Measurements from ENCODE around the gene LRRC1. TPM values are rescaled to one million over a fixed set of nuclear protein-coding genes. Genes with fewer than 3 reads are reported as not detected.

LRRC1 gene
- total and polyA plus RNA-seq, 7 experiments from 2014 or later: 1.2 to 3.6 (median 2.0) TPM

GRCh38 chr6:53815381-53816119 lies 20.7 kb downstream of the LRRC1 start:
- Histone ChIP-seq H3K36me3 (ENCODE audit: control insufficient read depth in 2 of 3, insufficient read depth in 3 of 3, low read length in 3 of 3) (no peaks in the 10 kb centered on the region), H3K27me3 (ENCODE audit: control insufficient read depth in 2 of 2, insufficient read depth in 2 of 2, low read length in 2 of 2) (no peaks in the 10 kb centered on the region), H3K9me3 (ENCODE audit: control insufficient read depth in 2 of 3, low read length in 3 of 3) (no peaks in the 10 kb centered on the region), H3K4me1 (ENCODE audit: control insufficient read depth in 2 of 2, insufficient read depth in 2 of 2, low read length in 2 of 2) (no peaks in the 10 kb centered on the region), H3K4me3 (ENCODE audit: low read length) (no peak overlapping the region), H3K27ac (ENCODE audit: low read depth, low read length) (no peak overlapping the region)
- no peak for DNase-seq
- peaks cover 0 to 5% (median 0%) of the 10 kb centered on the region in 5 donors for H3K36me3 Mint-ChIP-seq
- no peak overlapping the region for H3K4me3 Mint-ChIP-seq
- ATAC-seq: no peak
- ChIA-PET CTCF (no interaction called here), POLR2A (interaction anchor here (0.7 kb wide), 1 partner anchor 1014 kb away, joined by 3 read pairs; no protein-coding TSS in a partner anchor)
- H3K27me3 Mint-ChIP-seq: peaks cover 0 to 3% (median 0%) of the 10 kb centered on the region in 5 donors
- peaks cover 0 to 5% (median 0%) of the 10 kb centered on the region in 11 donors for H3K9me3 Mint-ChIP-seq
- H3K27ac Mint-ChIP-seq: no peak overlapping the region
- intact Hi-C loops (cut with micrococcal nuclease): no loop called here
- H3K4me1 Mint-ChIP-seq: peaks cover 0 to 10% (median 5%) of the 10 kb centered on the region in 7 donors

DNA sequence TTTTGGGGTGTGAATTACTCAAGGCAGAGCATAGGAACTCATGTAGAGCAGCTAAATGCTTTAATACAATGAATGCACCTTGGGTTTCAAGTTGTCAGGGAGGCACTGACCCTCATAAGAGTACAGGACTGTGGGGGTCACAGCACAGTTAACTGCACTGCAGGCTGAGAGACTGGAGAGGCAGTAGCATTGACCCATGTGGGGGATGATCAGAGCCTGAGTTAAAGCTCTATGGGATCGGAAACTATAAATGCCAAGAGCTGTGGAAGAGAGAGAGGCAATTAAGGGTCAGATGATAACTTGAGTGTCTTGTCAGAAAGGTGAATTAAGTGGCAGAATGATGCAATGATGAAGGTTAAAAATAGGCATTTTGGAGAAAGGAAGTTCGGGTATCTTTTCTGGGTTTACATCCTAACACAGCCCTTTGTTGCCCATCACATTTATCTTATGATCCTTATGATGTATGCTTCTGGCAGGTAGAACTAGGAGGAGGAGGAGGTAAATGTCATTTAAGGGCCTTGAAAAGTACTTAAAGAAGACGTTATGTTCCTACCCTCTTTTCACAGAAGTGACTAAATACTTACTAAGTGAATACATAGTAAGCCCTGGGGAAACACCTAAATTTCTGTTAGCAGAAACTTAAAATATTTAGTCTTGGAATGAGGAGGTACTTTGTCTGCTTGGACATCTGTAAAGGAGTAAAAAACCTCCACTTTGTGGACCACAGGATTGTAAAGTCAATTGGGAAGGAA lies 24.2 kb downstream of the LRRC1 start:
- no peak for DNase-seq
- ChIA-PET POLR2A (no interaction called here), CTCF (no interaction called here)
- Histone ChIP-seq H3K27ac (ENCODE audit: low read depth, low read length) (no peak overlapping the region), H3K27me3 (ENCODE audit: control insufficient read depth in 2 of 2, insufficient read depth in 2 of 2, low read length in 2 of 2) (no peaks in the 10 kb centered on the region), H3K4me3 (ENCODE audit: low read length) (no peak overlapping the region), H3K9me3 (ENCODE audit: control insufficient read depth in 2 of 3, low read length in 3 of 3) (no peaks in the 10 kb centered on the region), H3K36me3 (ENCODE audit: control insufficient read depth in 2 of 3, insufficient read depth in 3 of 3, low read length in 3 of 3) (no peaks in the 10 kb centered on the region), H3K4me1 (ENCODE audit: control insufficient read depth in 2 of 2, insufficient read depth in 2 of 2, low read length in 2 of 2) (no peaks in the 10 kb centered on the region)
- intact Hi-C loops (cut with micrococcal nuclease): no loop called here
- peaks cover 0 to 3% (median 0%) of the 10 kb centered on the region in 5 donors for H3K27me3 Mint-ChIP-seq
- H3K36me3 Mint-ChIP-seq: no peaks in the 10 kb centered on the region
- H3K27ac Mint-ChIP-seq: no peak overlapping the region
- ATAC-seq: no peak
- peaks cover 0 to 7% (median 3%) of the 10 kb centered on the region in 7 donors for H3K4me1 Mint-ChIP-seq
- H3K9me3 Mint-ChIP-seq: no peaks in the 10 kb centered on the region
- H3K4me3 Mint-ChIP-seq: no peak overlapping the region

DNA sequence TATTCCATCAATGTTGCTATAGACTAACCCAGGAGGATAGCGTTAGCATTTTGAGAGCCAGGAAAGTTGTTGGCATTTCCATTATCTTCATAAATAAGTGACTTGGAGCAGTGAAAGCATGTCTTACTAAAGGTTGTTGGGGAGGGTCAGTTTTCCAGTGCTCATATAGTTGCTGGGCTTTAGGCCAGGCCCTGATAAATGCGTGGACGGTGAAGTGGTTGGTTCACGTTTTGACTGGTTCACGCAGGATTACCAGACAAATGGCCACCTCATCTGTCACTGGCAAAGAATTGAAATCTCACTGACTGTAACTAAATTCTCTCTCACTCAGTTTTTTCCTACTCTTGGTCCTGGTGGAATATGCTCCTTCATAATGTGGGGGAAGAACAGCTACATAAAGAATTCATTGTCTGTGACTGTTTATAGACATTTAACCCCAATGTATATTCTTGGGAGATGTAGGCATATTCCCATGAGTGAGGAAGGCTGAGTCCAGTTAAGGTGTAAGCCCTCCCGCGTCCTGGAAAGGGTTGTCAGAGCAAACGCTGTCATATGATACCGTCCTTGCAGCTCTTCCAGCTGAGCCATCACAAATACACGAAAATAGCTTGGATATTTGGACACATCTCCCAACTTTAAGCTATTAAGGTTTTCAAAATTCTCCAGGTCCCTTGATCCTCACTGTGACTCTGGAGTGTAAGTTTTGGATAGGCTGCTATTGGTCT lies 27.8 kb downstream of the LRRC1 start:
- Mint-ChIP-seq H3K4me3 (no peak overlapping the region), H3K4me1 (peaks cover 0 to 12% (median 3%) of the 10 kb centered on the region in 7 donors), H3K27me3 (peaks cover 0 to under 1% (median 0%) of the 10 kb centered on the region in 5 donors), H3K9me3 (peaks cover 0 to 5% (median 0%) of the 10 kb centered on the region in 11 donors), H3K36me3 (no peaks in the 10 kb centered on the region), H3K27ac (no peak overlapping the region)
- DNase-seq: no peak
- no peaks in the 10 kb centered on the region for H3K4me1 ChIP-seq (ENCODE audit: control insufficient read depth in 2 of 2, insufficient read depth in 2 of 2, low read length in 2 of 2)
- POLR2A ChIA-PET: no interaction called here
- no peaks in the 10 kb centered on the region for H3K9me3 ChIP-seq (ENCODE audit: control insufficient read depth in 2 of 3, low read length in 3 of 3)
- CTCF ChIA-PET: no interaction called here
- no peak overlapping the region for H3K27ac ChIP-seq (ENCODE audit: low read depth, low read length)
- no peak overlapping the region for H3K4me3 ChIP-seq (ENCODE audit: low read length)
- H3K27me3 ChIP-seq (ENCODE audit: control insufficient read depth in 2 of 2, insufficient read depth in 2 of 2, low read length in 2 of 2): no peaks in the 10 kb centered on the region
- H3K36me3 ChIP-seq (ENCODE audit: control insufficient read depth in 2 of 3, insufficient read depth in 3 of 3, low read length in 3 of 3): no peaks in the 10 kb centered on the region
- intact Hi-C loops (cut with micrococcal nuclease): no loop called here
- no peak for ATAC-seq

DNA sequence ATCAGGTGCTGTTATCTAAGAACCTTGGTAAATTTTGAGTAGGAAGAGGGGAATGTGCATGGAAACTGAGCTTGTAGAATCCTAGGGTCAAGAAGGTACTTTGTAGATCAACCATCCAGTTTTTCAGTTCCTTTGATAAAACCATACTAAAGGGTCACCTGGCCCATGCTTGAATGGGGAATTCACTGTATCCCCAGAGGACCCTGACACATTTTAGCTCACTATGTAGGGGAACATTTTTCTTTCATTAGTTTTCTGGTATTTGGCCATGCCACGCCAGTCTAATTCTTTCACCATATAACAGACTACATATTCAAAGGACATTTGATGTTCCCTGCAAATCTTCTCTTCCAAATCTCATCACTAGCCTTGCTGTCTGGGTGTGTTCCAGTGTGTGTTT lies 29.9 kb downstream of the LRRC1 start:
- Histone ChIP-seq H3K27ac (ENCODE audit: low read depth, low read length) (no peak overlapping the region), H3K4me1 (ENCODE audit: control insufficient read depth in 2 of 2, insufficient read depth in 2 of 2, low read length in 2 of 2) (no peaks in the 10 kb centered on the region), H3K27me3 (ENCODE audit: control insufficient read depth in 2 of 2, insufficient read depth in 2 of 2, low read length in 2 of 2) (no peaks in the 10 kb centered on the region), H3K4me3 (ENCODE audit: low read length) (no peak overlapping the region), H3K36me3 (ENCODE audit: control insufficient read depth in 2 of 3, insufficient read depth in 3 of 3, low read length in 3 of 3) (no peaks in the 10 kb centered on the region), H3K9me3 (ENCODE audit: control insufficient read depth in 2 of 3, low read length in 3 of 3) (no peaks in the 10 kb centered on the region)
- Mint-ChIP-seq H3K4me3 (no peak overlapping the region), H3K4me1 (peaks cover 0 to 5% (median 0%) of the 10 kb centered on the region in 7 donors), H3K27me3 (no peaks in the 10 kb centered on the region), H3K27ac (no peak overlapping the region), H3K36me3 (no peaks in the 10 kb centered on the region), H3K9me3 (peaks cover 0 to 5% (median 0%) of the 10 kb centered on the region in 11 donors)
- intact Hi-C loops (cut with micrococcal nuclease): no loop called here
- DNase-seq (no peak), ATAC-seq (no peak)
- ChIA-PET POLR2A (no interaction called here), CTCF (no interaction called here)

DNA sequence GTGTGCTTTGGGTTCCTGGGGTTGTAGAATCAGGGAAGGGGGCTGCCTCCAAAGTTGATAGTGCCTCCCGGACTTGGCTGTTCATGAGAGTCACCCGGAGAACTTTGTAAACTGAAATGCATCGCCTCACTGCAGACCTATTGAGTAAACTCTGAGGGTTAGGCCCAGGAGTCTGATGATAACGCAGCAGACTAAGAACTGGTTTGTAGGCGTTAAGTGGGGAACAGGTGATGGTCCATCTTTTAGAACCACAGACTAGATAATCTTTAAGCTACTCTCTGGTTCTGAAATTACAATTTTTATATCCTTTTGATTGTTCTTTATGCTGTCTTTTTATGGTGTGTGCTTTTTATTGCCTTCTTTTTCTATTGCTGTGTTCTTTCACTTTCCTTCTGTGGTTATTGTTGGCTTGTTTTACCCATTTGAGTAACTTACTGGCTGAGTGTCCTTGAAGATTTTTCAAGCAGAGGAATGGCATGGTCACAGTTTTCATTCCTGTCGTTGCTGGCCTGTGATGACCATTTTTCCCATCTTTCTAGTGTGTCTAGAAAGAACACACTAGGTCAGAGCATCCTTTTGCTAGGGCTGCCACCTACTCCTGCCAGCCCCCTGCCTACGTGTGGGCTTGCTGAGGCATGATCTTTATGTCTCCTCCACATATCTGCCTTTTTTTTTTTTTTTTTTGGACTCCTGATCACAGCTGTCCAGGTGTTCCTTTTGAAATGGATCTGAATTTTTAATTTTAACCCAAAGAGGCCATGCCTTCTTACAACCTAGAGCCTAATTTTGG lies 30.9 kb downstream of the LRRC1 start:
- ChIA-PET POLR2A (no interaction called here), CTCF (no interaction called here)
- Mint-ChIP-seq H3K9me3 (peaks cover 0 to 5% (median 0%) of the 10 kb centered on the region in 11 donors), H3K4me3 (no peak overlapping the region), H3K4me1 (peaks cover 0 to 5% (median 0%) of the 10 kb centered on the region in 7 donors), H3K27ac (no peak overlapping the region), H3K36me3 (no peaks in the 10 kb centered on the region), H3K27me3 (no peaks in the 10 kb centered on the region)
- H3K27ac ChIP-seq (ENCODE audit: low read depth, low read length): no peak overlapping the region
- no peaks in the 10 kb centered on the region for H3K4me1 ChIP-seq (ENCODE audit: control insufficient read depth in 2 of 2, insufficient read depth in 2 of 2, low read length in 2 of 2)
- intact Hi-C loops (cut with micrococcal nuclease): no loop called here
- no peaks in the 10 kb centered on the region for H3K27me3 ChIP-seq (ENCODE audit: control insufficient read depth in 2 of 2, insufficient read depth in 2 of 2, low read length in 2 of 2)
- no peaks in the 10 kb centered on the region for H3K9me3 ChIP-seq (ENCODE audit: control insufficient read depth in 2 of 3, low read length in 3 of 3)
- no peak for DNase-seq
- no peaks in the 10 kb centered on the region for H3K36me3 ChIP-seq (ENCODE audit: control insufficient read depth in 2 of 3, insufficient read depth in 3 of 3, low read length in 3 of 3)
- no peak for ATAC-seq
- no peak overlapping the region for H3K4me3 ChIP-seq (ENCODE audit: low read length)

DNA sequence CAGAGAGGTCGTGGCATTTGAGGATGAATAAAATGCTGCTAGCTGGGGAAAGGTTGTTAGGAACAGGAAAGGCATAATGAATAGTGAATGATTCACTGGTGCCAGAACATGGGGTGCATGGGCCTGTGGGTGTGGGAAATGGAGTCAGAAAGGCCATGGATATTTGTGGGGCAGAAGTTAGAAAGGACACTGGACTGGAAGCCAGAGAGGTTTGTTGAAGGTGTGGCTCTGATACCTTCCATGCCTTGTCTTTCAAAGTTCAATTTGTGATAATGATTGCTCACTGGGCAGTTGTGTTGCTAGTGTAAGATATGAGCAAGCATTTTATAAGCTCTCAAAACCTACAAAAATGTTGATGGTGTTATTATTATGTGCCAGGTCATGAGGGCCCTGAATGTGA lies 32.7 kb downstream of the LRRC1 start:
- Mint-ChIP-seq H3K27ac (no peak overlapping the region), H3K4me1 (peaks cover 0 to 5% (median 0%) of the 10 kb centered on the region in 7 donors), H3K9me3 (peaks cover 0 to 5% (median 0%) of the 10 kb centered on the region in 11 donors), H3K4me3 (no peak overlapping the region), H3K36me3 (no peaks in the 10 kb centered on the region), H3K27me3 (no peaks in the 10 kb centered on the region)
- Histone ChIP-seq H3K36me3 (ENCODE audit: control insufficient read depth in 2 of 3, insufficient read depth in 3 of 3, low read length in 3 of 3) (no peaks in the 10 kb centered on the region), H3K4me3 (ENCODE audit: low read length) (no peak overlapping the region), H3K4me1 (ENCODE audit: control insufficient read depth in 2 of 2, insufficient read depth in 2 of 2, low read length in 2 of 2) (no peaks in the 10 kb centered on the region), H3K27me3 (ENCODE audit: control insufficient read depth in 2 of 2, insufficient read depth in 2 of 2, low read length in 2 of 2) (no peaks in the 10 kb centered on the region), H3K27ac (ENCODE audit: low read depth, low read length) (no peak overlapping the region), H3K9me3 (ENCODE audit: control insufficient read depth in 2 of 3, low read length in 3 of 3) (no peaks in the 10 kb centered on the region)
- ChIA-PET POLR2A (interaction anchor here (0.7 kb wide), 1 partner anchor 34 kb away, joined by 4 read pairs; no protein-coding TSS in a partner anchor), CTCF (no interaction called here)
- DNase-seq: no peak
- ATAC-seq: no peak
- intact Hi-C loops (cut with micrococcal nuclease): no loop called here

Data from naive thymus-derived CD4-positive, alpha-beta T cell (primary cell).